H4 (cell line): ENCODE data around the gene ZBTB48. TPM values are rescaled to one million over a fixed set of nuclear protein-coding genes. Genes with fewer than 3 reads are reported as not detected.
"Not testable (repeated sequence)": the region's sequence is repeated elsewhere in the genome, so short reads cannot be mapped to it uniquely, and the experiment has no call there.

Source experiments
- DNase-seq: peaks from one replicate; pipeline ENCODE4 v3.0.0-alpha.2; 2015; ENCODE audit warnings: low spot score
- total RNA-seq: library from RNA; depleted of rRNA; stranded (reverse); fragments of >200 nt; shearing (Covaris generic); gene quantifications from 2 replicates; pipeline ENCODE4 v1.2.3, GENCODE V29; 2014; rRNA removed

ZBTB48 gene
- total RNA-seq, 1 experiment from 2014 or later: 8.8 TPM

GRCh38 chr1:6632588-6633514, 53.1 kb downstream of the ZBTB48 start:
- no peak for DNase-seq

DNA sequence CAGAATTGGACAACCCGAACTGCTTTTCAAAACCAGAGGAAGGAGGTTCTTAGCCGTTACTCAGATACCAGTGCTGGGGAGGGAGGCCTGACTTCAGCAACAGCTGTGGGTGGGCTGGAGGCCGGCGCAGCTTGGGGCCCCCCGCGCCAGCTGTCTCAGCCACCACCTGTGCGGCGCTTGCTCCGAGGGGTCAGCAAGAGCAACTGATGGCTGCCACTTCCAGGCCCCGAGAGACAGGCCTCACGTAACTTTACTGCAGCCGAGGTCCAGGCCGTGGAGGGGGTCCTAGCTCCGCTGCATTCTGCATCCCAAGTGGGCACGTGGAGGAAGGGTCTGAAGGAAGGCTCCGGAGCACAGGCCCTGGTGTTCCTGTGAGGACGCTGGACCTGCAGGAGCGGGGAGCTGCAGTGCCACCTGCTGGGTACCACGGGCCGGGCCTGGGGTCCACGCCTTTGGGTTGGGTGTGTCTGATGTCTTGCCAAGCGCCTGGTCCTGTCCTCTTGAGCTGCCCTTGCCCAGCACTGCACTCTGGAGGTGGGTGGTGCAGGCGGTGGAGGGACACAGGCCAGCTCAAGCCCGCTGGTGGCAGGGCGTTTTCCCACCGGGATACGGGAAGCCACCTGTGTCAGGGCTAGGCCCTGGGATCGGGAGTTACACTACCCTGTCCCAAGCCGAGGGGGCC, 54.7 kb downstream of the ZBTB48 start:
- peak; percentile 15 for DNase-seq

DNA sequence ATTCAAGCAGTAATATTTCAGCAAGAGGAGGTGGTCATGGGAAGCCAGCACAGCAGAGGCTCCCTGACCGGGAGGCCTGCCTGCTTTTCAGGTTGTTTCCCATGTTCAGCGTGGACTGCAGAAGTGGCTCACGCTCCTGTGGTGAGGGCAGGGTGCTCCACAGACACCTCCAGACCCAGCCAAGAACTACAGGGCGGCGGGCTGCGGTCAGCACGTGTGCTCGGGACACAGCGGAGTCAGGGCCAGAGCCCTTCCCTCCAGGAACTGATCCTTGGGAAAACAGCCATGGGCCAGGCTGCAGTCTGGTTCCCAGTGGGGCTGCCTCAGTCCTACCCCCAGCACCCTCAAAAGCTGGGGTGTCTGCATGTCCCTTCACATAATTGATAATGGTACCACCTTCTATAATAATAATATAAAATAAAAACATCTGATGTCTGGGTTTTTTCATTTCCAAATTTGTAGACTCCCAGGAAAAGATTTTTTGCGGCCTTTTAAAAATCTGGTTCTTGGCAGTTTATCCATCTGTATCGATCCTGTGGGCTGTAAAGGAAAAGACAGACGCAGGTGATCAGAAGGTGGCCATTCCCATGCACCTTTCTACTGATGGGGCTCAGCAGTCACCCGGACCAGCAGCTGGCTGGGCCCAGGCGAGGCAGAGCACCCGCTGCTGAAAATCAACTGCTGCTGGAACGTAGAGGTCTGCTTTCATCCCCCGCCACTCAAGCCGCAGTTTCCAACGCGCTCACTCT, 55.5 kb downstream of the ZBTB48 start:
- no peak for DNase-seq

- DNase-seq: no peak
Measured at GRCh38 chr1:6635910-6636760, 56.3 kb downstream of the ZBTB48 start.

GRCh38 chr1:6636778-6637177, 57.0 kb downstream of the ZBTB48 start:
- not testable (repeated sequence) for DNase-seq

GRCh38 chr1:6637770-6638169, 58.0 kb downstream of the ZBTB48 start:
- no peak for DNase-seq

DNA sequence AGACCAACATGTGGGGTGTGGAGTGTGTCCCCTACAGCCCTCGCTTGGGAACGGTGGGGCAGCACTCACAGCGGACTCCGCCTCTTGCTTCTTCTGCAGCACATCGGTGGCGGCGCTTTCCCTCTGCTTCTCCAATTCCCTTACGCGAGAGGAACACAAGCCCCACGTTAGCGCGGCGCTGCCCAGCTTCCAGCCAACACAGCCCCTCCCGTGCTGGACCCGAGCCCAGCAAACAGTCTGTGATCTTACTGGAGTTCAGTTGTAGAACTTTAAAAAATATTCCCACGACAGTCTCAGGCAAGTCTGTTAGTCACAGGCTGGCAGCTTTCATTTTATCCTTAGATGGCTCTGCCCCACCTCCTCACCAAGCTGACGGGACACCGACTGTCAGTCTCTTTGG, 58.4 kb downstream of the ZBTB48 start:
- DNase-seq: no peak

Other genes starting within 250 kb of the ZBTB48 start
- 50.6 and 56.0 TPM in 2 replicates for gene ACOT7, start 186.2 kb upstream of the ZBTB48 start, total RNA-seq
- gene HES2, start 160.1 kb upstream of the ZBTB48 start, total RNA-seq: not detected in 2 replicates
- not detected in 2 replicates for gene ESPN, start 155.2 kb upstream of the ZBTB48 start, total RNA-seq
- 0.10 and 0.81 TPM in 2 replicates for gene TNFRSF25, start 113.8 kb upstream of the ZBTB48 start, total RNA-seq
- 1.3 and 1.6 TPM in 2 replicates for gene PLEKHG5, start 88.3 kb upstream of the ZBTB48 start, total RNA-seq
- gene NOL9, start 25.5 kb upstream of the ZBTB48 start, total RNA-seq: 12.0 and 14.9 TPM in 2 replicates
- gene TAS1R1, start 24.7 kb upstream of the ZBTB48 start, total RNA-seq: not detected in 2 replicates
- gene KLHL21, start 22.9 kb downstream of the ZBTB48 start, total RNA-seq: 8.4 and 11.4 TPM in 2 replicates
- 7.6 and 7.8 TPM in 2 replicates for gene PHF13, start 33.7 kb downstream of the ZBTB48 start, total RNA-seq
- 11.4 and 17.0 TPM in 2 replicates for gene THAP3, start 44.9 kb downstream of the ZBTB48 start, total RNA-seq
- 33.4 and 36.5 TPM in 2 replicates for gene DNAJC11, start 121.8 kb downstream of the ZBTB48 start, total RNA-seq
- gene CAMTA1, start 205.5 kb downstream of the ZBTB48 start, total RNA-seq: 98.2 and 110 TPM in 2 replicates